ENCODE data around the gene ACADSB.

ACADSB gene

DNA sequence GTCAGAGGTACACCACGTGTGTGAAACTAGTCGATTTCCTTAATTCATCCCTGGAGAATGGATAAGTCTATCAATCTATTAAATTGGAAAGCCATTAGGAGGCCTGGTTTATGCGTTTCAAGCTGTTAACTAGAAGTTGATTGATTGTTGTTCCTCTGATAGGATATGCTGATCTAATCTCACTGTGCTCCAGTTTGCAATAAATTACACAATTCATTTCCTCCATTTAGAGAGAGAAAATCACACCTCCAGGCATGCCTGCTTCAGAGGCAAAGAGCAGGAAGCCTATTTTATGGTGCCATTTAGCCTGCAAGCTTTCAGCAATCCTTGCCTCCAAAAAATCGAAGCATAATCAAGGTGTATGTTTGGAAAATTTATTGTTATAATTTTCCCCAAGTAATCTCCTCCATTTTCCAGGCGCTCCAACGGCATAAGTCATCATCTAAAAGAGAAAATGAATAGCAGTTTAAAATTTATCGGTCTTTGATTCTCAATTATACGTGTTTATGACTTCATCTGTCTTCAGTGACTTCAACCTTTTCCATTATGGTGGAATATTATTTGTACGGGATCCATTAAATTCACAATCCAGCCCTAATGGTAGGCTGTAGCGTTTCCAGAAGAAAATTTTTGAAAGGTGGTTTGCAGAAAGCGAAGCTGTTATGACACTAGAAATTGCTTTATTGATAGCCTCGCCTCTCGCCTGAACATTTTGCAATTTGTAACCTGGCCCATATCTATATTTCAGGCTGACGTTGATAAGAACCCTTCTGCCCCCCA lies 84.0 kb downstream of the ACADSB start:
- no peak for FAIRE-seq
- DNase-seq (ENCODE audit: insufficient read length, low spot score): no peak

DNA sequence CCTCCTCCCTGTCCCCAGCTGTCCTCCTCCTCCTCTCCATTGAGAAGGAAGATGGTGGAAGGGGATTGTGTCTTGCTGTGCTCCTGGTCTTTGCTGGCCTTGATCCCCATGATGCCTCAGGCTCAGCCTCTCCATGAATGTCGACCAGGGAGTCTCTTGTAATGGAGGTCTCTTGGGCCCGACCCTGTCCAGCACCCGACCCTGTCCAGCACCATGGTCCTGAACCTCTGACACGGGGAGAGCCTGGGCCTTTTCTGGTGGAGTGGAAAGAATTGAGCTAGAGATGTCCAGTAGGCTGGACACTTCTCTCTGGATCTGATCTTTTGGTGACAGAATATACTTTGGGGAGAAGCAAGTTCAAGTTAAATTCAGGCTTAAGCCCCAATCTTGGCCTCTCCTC lies 84.7 kb downstream of the ACADSB start:
- DNase-seq (ENCODE audit: insufficient read length, low spot score): no peak
- no peak for FAIRE-seq

DNA sequence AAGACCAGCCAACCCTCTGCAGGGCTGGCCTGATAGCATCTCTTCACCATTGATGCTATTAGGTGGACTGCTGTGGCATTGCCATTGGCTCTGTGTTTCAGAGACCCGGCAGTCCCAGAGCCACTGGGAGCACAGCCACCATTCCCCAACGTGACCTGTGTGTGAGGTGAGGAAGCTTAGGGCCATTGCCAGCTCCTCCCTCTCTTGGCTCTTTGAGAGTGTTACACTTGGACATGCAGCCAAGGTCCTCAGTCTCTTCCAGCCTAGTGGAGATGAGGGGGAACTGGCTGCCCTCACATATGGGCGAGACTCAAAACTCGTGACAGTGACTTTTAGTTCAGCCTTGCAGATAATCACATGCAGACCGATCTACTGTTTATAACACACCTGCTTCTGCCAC lies 87.6 kb downstream of the ACADSB start:
- FAIRE-seq (no peak), DNase-seq (ENCODE audit: insufficient read length, low spot score) (no peak)

DNA sequence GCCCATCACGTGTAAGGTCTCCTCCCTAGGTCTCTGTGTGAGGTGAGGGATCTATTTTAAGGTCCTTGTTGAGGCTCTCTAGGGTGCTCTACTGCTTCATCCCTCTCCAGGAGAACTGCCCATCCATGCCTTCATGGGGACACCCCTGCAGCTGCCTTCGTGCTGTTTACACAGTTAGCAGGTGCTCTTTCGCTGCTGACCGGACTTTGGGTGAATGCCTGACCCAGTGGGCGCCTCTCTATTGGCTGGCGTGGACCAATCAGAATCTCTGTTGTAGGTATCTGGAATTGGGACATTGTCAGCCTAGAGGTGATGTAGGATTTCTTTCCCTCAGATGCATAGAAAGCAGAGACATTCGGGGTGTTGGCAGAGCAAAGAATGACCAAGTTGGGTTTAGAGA lies 88.2 kb downstream of the ACADSB start:
- FAIRE-seq (no peak), DNase-seq (ENCODE audit: insufficient read length, low spot score) (no peak)

DNA sequence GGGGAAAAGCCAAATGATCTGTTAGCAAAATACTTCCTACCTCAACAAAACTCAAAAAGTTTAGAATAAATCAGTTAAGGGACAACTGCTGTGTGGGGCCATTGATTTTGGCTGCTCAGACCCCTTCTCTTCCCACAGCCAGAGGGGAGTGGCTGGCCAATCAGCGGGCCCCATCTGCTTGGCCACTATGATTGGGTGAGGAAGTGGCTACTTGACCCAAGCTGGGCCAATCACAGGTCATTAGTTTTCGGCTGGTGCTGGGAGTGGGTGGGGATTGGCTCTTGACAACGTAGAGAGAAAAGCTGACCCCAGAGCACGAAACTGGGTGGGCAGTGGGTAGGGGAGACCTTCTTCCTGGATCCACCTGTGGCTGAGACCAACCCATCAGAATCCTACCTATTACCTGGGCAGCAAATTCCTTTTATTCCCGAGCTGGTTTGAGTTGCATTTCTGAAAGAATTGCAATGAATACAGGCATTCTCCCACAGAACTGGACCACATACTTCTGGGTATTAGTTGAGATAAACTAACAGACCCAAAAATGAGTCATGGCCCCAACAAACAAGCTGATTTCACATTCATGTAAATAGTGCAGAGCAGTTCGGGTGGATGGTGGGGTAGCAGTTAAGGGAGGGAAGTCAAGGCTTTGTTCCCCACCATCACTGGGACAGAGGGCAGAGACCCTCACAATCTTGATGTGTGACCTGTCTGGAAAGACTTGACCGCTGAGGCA lies 91.4 kb downstream of the ACADSB start:
- FAIRE-seq: no peak
- DNase-seq (ENCODE audit: insufficient read length, low spot score): no peak

DNA sequence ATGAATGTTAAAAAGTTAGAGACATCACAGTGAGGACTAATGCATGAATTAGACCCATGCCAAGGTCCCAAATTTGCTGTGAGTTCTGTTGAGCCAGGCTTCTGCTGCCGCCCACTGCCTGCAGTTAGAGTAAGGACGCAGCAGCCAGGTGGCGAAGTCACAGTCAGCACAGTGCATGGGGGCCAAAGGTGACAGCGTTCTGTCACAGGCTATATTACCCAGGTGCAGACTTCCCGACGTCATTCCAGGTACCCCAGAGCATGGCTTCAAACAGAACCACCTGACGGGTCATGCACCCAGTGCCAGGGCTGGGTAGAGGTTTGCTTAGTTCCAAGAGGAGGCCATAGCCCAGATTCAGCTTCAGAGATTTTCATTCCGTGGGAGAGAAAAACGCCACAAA lies 93.1 kb downstream of the ACADSB start:
- DNase-seq (ENCODE audit: insufficient read length, low spot score) (no peak), FAIRE-seq (no peak)

DNA sequence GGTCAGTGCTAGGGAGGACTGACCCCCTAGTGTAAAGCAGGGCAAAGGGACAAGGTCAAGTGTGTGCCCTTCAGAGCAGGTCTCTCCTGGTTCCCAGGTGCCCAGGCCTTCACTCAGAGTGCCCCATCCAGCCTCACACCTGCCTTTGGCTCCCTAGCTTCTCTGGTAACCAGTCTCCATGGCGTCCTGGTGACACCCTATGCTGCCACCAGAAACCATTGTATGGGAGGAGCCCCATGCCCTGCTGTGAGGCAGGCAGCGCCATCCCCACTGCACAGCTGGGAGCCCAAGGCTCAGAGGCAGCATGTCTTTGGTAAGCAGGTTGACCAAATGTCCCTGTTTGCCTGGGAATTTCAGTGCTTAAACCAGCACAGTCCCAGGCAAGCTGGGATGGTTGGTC lies 93.9 kb downstream of the ACADSB start:
- no peak for FAIRE-seq

DNA sequence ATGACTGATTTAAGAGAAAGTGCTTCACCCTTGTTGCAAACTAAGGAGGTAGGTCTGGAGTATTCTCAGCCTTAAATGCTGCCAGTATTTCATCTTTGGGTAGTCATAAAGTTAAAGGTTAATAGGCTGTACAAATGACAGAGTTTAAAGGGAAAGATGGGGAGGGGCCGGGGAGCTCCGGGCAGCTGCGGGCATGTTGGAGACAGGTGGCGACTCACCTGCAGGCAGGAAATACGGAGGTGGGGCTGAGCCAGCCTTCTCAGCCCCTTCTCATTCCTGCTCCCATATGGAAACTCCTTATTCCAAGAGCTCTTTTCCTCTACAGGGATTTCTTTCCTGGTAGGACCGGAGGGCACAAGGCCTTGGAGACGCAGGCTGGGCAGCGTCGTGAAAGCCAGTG lies 95.1 kb downstream of the ACADSB start:
- no peak for DNase-seq (ENCODE audit: insufficient read length, low spot score)
- FAIRE-seq: no peak

More for the DNA sequence above, 93.9 kb downstream of the ACADSB start:
- DNase-seq (ENCODE audit: insufficient read length, low spot score): no peak
